Mucosa of gallbladder (tissue), 1 donor: ENCODE data around the gene PLEKHA8. TPM values are rescaled to one million over a fixed set of nuclear protein-coding genes. Genes with fewer than 3 reads are reported as not detected.
A peak's percentile ranks its signal among the peaks of the same experiment; 100 is the strongest.

ENCODE experiments used
- DNase-seq: peaks from one replicate; pipeline ENCODE4 v3.0.0-alpha.2; 2020; ENCODE audit warnings: low spot score
- total RNA-seq: library from RNA; stranded (reverse); gene quantifications from one replicate; pipeline ENCODE4 v1.2.1, GENCODE V29; 2021
- donor health status: DM: no; HTN: no; CAD: no.

Gene PLEKHA8, protein sequence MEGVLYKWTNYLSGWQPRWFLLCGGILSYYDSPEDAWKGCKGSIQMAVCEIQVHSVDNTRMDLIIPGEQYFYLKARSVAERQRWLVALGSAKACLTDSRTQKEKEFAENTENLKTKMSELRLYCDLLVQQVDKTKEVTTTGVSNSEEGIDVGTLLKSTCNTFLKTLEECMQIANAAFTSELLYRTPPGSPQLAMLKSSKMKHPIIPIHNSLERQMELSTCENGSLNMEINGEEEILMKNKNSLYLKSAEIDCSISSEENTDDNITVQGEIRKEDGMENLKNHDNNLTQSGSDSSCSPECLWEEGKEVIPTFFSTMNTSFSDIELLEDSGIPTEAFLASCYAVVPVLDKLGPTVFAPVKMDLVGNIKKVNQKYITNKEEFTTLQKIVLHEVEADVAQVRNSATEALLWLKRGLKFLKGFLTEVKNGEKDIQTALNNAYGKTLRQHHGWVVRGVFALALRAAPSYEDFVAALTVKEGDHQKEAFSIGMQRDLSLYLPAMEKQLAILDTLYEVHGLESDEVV
- total RNA-seq = 11.9 TPM

GRCh38 chr7:30028216-30028748 is at the start of gene PLEKHA8:
PLEKHA8 (plus strand) TSS chr7:30028412; CDS start chr7:30028763, 351 bp downstream.
- DNase-seq = peak; percentile 91

GRCh38 chr7:29980151-29980550 is 48.1 kb upstream of the PLEKHA8 start:
- DNase-seq = no peak

GRCh38 chr7:29987083-29987482 is 41.1 kb upstream of the PLEKHA8 start:
- no peak for DNase-seq

GRCh38 chr7:29987811-29988317 is 40.3 kb upstream of the PLEKHA8 start:
- DNase-seq = no peak

- DNase-seq = peak; percentile 20
Observed at GRCh38 chr7:29988424-29989256, 39.6 kb upstream of the PLEKHA8 start.

- peak; percentile 29 for DNase-seq
Observed at GRCh38 chr7:29989257-29989995, 38.8 kb upstream of the PLEKHA8 start, which contains the start of gene SCRN1. SCRN1 (minus strand) TSS chr7:29989801; CDS start chr7:29969067, 20,734 bp downstream.

GRCh38 chr7:29990931-29991330 is 37.3 kb upstream of the PLEKHA8 start:
- DNase-seq = no peak

- no peak for DNase-seq
Observed at GRCh38 chr7:29991937-29992336, 36.3 kb upstream of the PLEKHA8 start.

DNA sequence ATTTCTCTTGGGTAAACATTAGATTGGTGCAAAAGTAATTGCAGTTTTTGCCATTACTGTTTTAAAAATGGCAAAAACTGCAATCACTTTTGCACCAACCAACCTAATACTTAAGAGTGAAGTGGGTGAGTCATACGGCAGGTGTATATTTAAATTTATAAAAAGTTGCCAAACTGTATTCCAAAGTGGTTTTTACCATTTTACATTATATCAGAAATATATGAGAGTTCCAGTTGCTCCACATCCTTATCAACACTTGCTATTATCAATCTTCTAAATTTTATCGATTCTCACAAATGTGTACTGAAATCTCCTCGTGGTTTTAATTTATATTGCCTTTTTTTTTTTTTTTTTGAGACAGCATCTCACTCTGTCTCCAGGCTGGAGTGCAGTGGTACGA is 35.1 kb upstream of the PLEKHA8 start:
- DNase-seq = no peak

GRCh38 chr7:29995652-29996051 is 32.6 kb upstream of the PLEKHA8 start:
- no peak for DNase-seq

DNA sequence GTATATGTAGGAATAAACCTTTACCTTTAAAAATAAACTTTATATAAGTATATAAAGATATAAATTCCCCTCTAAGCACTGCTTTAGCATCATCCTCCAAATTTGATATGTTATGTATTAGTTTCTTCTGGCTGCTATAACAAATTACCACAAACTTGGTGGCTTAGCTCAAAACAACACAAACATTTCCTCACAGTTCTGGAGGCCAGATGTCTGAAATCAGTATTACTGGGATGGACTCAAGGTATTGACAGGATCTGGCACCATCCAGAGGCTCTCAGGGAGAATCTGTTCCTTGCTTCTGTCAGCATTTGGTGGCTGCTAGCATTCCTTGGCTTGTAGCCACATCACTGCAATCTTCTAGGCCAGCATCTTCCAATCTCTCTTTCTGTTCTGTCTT is 31.9 kb upstream of the PLEKHA8 start:
- no peak for DNase-seq

GRCh38 chr7:29998489-29998888 is 29.7 kb upstream of the PLEKHA8 start:
- DNase-seq = no peak

GRCh38 chr7:30001998-30002397 is 26.2 kb upstream of the PLEKHA8 start:
- no peak for DNase-seq

- DNase-seq = no peak
Observed at GRCh38 chr7:30003098-30003497, 25.1 kb upstream of the PLEKHA8 start.

DNA sequence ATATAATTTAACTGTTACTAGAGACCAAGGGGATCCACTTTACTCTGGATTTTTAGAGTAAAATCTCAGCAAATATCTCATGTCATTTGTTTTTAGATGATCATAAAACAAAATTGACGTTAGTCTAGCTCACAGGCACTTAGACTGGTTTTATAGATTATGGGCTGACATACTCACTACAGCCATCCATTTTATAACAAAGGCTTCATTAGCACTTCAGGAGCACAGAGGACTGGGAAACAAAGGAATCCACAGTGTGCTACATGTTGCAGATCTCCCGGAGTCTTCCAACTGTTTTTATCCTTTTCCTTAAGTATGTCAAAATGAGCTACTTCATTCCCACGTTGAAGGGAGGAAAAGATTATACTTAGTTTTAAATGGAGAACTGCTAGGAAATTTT is 22.7 kb upstream of the PLEKHA8 start:
- DNase-seq = no peak

DNA sequence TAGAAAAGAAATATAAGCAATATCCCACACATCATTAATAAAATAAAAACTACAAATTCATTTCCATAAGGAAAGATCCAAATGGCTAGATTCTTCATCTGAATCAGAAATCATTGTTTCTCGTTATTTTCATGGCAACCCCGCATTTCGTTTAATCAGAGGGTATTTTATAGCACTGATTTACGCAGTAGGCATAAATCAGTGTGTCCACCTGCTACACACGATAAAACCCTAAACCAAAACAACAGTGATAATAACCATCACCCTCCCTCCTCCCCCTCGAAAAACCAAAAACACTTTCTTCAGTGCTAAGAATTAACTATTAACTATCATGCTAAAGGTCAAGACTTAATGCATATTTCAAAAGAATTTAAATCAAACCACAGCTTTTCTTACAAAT is 18.2 kb upstream of the PLEKHA8 start:
- DNase-seq = no peak

- no peak for DNase-seq
Observed at GRCh38 chr7:30012757-30013156, 15.5 kb upstream of the PLEKHA8 start.

GRCh38 chr7:30018451-30018850 is 9.8 kb upstream of the PLEKHA8 start:
- no peak for DNase-seq

DNA sequence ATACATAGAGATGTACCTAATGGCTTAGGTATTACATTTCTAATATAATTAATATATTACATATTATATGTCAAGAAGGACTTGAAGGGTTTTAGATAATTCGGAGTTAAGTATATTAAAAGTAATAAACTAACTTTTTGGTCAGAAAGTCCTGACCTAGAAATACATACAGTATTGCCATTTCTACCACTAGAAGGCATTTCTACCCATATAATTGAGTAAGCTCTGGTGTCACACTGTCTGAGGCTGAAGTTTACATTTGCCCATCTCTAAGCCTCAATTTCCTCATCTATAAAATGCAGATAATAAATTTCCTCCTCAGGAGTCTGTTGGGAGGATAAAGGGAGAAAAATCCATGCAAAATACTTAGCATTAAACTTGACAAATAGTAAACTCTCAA is 8.8 kb upstream of the PLEKHA8 start:
- no peak for DNase-seq

DNA sequence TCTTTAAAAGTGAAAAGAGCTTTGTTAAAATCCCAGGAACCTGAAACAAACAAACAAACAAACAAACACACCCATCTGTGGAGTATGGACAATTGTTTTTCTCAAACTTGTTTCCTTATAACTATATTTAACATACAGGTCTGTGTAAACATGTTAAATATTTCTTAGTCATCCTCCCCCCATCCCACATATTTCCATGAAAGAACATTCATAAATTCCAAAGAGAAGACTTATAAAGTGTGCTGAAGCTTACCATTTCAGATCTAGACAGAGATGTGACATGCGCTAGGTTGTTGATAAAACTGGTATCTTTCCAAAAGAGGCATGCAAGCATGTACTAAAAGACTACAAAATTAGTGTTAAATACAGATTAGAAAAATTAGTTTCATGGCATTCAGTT is 8.3 kb upstream of the PLEKHA8 start:
- DNase-seq = no peak

DNA sequence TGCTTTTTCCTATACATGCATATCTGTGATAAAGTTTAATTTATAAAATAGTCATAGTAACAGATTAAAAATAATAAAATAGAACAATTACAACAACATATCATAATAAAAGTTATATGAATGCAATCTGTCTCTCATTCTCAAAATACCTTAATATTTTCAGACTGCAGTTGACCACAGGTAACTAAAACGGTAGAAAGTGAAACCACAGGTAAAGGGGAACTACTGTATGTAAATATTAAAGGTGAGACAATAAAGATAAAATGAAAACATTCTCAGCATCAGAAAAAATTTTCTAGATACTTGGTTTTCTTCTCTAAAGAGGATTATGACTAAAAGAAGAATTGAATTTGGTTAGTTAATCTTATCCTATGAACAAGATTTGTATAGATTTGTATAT is 7.7 kb upstream of the PLEKHA8 start:
- DNase-seq = no peak
